Measurements from ENCODE around the gene SLC4A1AP.
"Not testable (repeated sequence)": the region's sequence is repeated elsewhere in the genome, so short reads cannot be mapped to it uniquely, and the experiment has no call there.

SLC4A1AP gene, protein sequence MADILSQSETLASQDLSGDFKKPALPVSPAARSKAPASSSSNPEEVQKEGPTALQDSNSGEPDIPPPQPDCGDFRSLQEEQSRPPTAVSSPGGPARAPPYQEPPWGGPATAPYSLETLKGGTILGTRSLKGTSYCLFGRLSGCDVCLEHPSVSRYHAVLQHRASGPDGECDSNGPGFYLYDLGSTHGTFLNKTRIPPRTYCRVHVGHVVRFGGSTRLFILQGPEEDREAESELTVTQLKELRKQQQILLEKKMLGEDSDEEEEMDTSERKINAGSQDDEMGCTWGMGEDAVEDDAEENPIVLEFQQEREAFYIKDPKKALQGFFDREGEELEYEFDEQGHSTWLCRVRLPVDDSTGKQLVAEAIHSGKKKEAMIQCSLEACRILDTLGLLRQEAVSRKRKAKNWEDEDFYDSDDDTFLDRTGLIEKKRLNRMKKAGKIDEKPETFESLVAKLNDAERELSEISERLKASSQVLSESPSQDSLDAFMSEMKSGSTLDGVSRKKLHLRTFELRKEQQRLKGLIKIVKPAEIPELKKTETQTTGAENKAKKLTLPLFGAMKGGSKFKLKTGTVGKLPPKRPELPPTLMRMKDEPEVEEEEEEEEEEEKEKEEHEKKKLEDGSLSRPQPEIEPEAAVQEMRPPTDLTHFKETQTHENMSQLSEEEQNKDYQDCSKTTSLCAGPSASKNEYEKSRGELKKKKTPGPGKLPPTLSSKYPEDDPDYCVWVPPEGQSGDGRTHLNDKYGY

GRCh38 chr2:27663285-27664153 lies at the start of gene SLC4A1AP, which contains the start of gene SUPT7L:
Gene SLC4A1AP, plus strand, starts transcription at chr2:27663889. Its CDS starts 26 bp downstream, at chr2:27663915.
Gene SUPT7L, minus strand, starts transcription at chr2:27663614. Its CDS starts 1,422 bp downstream, at chr2:27662192.
- peak; percentile 92 for DNase-seq (ENCODE audit: low spot score)

DNA sequence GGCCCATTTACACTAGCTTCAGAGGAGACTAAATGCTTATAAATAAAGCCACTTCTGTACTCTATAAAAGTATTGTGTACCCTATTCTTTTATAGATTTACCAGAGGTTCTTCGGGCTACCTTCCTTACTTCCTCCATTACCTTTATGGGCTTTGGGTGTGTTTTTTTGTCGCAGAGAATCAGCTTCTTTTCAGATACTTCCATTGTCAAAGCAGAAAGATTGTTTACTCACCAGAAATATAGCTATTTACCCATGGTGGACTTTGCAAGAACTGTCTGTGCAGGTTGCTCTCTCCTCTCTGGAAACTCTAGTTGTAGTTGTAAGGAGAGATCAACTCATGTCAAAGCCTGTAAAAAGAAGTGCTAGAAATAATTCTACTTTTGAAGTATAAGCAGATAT lies 49.7 kb upstream of the SLC4A1AP start:
- DNase-seq (ENCODE audit: low spot score) = no peak

DNA sequence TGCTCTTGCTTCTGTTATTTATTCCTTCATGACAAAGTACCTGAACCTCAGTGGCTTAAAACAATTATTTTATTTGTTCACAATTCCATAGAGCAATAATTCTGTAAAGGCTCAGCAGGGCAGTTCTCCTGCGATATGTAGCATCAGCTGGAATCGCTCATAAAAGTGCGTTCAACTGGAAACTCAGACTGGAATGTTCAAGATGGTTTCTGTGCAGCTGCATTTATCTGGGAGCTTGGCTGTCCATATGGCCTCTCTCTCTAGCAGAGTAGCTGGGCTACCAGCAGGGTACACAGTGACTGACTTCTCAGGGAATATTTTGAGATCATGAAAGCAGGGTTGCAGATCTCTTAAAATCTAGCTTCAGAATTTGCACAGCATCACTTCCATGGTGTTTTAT lies 48.4 kb upstream of the SLC4A1AP start:
- DNase-seq (ENCODE audit: low spot score) = no peak

- no peak for DNase-seq (ENCODE audit: low spot score)
These were observed 42.2 kb upstream of the SLC4A1AP start for GRCh38 chr2:27621524-27621923.

DNA sequence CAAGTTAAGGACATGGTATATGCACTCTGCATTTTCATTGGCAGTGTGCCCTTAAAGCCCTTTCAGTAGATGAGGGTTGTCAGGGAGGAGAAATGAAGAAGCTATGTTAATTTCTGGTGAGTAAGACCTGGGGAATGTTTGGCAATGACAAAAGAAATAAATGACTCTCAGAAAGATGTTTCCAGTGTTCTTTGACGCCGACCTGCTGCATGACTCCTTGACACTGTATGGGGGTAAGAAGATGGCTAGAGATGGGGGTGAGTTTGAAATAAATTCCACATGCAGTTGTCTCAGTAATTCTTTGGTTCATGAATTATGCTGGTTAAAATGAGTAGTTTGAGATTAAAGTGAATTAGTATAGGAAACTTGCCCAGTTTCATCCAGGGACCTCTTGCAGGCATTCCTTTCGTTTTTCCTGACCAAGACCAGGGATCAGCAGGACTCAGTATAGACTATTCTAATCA lies 40.7 kb upstream of the SLC4A1AP start:
- DNase-seq (ENCODE audit: low spot score) = no peak

DNA sequence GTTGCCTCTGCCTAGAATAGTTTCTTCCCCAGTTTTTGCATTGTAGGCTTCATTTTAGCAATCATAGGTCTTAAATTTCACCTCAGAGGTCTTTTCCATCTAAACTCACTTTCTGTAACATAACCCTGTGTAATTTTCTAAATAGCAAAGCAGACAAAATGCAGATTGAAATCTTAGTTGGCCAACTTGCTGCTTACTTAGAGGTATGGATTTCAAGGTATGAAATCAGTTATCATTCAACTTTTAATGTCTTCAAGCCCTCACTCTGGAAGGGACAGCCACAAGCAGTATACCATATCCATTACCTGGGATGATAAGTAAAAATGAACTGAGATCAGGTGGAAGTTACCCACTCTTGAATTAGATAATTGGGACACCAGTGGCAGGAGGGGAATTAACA lies 38.7 kb upstream of the SLC4A1AP start:
- no peak for DNase-seq (ENCODE audit: low spot score)

DNA sequence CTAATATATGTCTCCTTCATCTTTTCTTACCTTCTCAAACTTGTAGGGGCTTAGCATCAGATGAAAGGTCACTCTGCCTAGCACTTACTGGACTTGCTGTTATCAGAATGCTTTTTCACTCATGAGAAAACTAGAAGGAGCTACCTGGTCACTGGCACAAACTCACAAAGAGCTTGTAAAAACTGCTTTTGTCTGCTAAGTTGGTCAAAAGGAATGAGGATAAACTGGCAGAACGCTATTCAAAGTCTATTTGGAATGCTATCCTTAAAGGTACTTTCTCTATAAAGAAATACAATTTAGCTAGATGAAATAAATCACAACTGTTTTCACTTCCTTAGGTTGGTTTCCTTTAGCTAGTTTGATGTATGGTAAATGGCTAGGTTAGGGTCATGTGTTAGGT lies 37.4 kb upstream of the SLC4A1AP start:
- DNase-seq (ENCODE audit: low spot score) = not testable (repeated sequence)

GRCh38 chr2:27626921-27627320 lies 36.8 kb upstream of the SLC4A1AP start:
- DNase-seq (ENCODE audit: low spot score) = not testable (repeated sequence)

DNA sequence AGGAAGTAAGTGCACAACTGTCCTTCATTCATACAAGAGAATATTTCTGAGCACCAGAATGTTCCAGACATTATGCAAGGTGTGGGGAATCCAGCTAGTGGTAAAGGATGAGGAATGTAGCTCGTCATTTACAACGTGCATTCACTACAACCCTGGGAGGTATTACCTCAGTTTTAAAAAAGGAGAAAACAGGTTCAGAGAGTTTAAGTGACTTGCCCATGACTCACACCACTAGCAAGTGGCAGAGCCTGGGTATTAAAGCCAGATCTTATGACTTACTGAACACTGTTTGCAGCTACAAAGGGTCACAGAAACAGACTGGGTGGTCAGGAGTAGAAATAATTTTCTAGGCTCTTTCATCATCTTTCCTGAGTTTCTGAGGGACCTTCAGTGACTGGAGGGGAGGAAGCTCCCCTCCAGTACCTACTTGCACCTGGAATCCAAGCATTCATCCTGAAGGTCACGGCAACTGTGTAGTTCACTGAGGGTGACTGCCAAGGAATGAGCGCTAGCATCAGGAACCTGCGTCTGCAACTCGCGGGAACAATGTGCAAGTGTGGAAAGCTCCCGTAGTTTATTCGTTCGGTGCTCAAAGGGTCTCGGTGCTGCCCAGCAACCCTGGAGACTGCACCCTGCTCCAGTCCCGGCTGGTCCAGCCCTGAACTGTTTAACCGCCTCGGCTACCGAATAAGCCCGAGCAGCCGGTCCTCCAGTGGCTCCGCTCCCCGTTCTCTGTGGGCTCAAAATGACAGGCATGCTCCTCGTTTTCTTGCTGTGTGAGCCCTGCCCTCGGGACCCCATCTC lies 35.5 kb upstream of the SLC4A1AP start:
- no peak for DNase-seq (ENCODE audit: low spot score)

GRCh38 chr2:27628767-27629709 lies 34.7 kb upstream of the SLC4A1AP start, which contains the start of the genes CCDC121 and GPN1:
Gene CCDC121, minus strand, starts transcription at chr2:27629012. Its CDS starts 1,213 bp downstream, at chr2:27627799.
Gene GPN1, plus strand, starts transcription at chr2:27629050. Its CDS starts 9 bp downstream, at chr2:27629059.
- DNase-seq (ENCODE audit: low spot score) = peak; percentile 82

- not testable (repeated sequence) for DNase-seq (ENCODE audit: low spot score)
These were observed 33.4 kb upstream of the SLC4A1AP start for GRCh38 chr2:27630257-27630656.

GRCh38 chr2:27634291-27634690 lies 29.4 kb upstream of the SLC4A1AP start:
- DNase-seq (ENCODE audit: low spot score) = no peak

DNA sequence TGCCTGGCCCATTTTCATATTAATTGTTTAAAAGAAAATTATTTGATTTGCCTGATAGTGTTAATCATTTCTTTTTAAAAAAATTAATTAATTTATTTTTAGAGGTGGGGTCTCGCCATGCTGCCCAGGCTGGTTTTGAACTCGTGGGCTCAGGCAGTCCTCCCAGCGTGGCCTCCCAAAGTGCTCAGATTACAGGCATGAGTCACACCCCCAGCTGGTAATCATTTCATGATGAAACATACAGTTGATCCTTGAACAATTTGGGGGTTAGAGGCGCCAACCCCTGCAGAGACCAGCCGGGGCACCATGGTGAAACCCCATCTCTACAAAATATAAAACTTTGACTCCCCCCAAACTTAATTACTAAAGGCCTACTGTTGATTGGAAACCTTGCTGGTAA lies 26.9 kb upstream of the SLC4A1AP start:
- no peak for DNase-seq (ENCODE audit: low spot score)

- DNase-seq (ENCODE audit: low spot score) = no peak
These were observed 25.6 kb upstream of the SLC4A1AP start for GRCh38 chr2:27638037-27638637.

DNA sequence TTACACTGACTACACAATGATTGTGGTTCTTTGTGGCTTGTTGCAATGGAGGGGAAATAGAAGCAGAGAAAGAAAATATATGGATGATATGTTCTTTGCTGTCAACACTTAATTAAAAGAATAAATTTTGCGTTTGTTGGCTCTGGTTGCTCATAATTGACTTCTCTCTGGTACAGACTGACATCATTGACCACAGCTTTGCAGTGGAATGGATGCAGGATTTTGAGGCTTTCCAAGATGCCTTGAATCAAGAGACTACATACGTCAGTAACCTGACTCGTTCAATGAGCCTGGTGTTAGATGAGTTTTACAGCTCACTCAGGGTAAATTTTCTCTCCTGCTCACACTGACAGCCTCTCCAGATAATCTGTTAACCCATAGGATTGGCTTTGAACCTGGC lies 25.0 kb upstream of the SLC4A1AP start:
- DNase-seq (ENCODE audit: low spot score) = no peak

GRCh38 chr2:27640722-27641245 lies 22.9 kb upstream of the SLC4A1AP start:
- DNase-seq (ENCODE audit: low spot score) = no peak

GRCh38 chr2:27645197-27645596 lies 18.5 kb upstream of the SLC4A1AP start:
- DNase-seq (ENCODE audit: low spot score) = no peak

DNA sequence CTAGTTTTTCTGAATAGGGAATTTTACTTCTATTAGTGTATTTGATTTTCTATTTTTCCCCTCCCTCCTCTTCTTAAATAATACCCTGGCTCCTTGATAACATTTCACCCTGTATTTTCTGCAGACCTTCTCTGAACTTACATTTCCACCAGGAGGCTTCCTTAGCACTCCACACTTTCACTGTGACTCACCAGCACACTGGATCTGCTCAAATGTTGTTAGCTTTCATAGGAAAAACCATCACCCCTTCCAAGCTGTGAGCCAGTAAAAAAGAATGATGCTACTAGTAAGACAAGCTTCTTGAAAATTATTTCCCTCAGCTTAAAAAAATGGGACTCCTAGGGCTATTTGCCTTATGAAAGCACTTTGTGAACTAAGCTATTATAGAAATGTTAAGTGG lies 16.4 kb upstream of the SLC4A1AP start:
- DNase-seq (ENCODE audit: low spot score) = no peak

DNA sequence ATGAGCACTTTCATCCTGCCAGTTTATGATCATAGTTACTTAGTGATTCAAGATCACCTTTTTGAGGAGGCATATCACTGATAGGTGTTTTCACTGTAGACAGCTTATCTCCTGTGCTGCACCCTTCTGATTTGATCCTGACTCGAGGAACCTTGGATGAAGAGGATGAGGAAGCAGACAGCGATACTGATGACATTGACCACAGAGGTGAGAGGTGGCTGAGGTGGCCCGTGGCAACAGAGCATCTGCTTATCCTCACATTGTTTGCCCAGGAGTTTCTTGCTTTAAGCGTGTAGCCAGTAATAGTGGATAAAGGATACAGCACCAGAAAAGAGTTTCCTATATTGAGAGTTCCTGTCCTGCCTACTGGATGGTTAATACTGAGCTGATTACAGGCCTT lies 16.0 kb upstream of the SLC4A1AP start:
- DNase-seq (ENCODE audit: low spot score) = no peak
